Neural cell (in vitro differentiated cells): ENCODE results near the gene KPTN. TPM values are rescaled to one million over a fixed set of nuclear protein-coding genes. Genes with fewer than 3 reads are reported as not detected.

Experiments used
- H2AFZ ChIP-seq: fragments of 200-600, 300-800 bp; sonication (generic), shearing (Covaris generic); 2 replicates; pipeline ENCODE4 v1.6.0; 2014; ENCODE audit warnings: low read depth, mild to moderate bottlenecking, antibody characterized with exemption, low read length, moderate library complexity
- H3F3A ChIP-seq: fragments of 200-600 bp; shearing (Covaris generic); 2 replicates; pipeline ENCODE4 v1.6.1; 2016; ENCODE audit warnings: mild to moderate bottlenecking, moderate library complexity, mixed read lengths, antibody characterized with exemption, low read length; ENCODE audit not compliant: insufficient read depth, poor library complexity, severe bottlenecking
- H3K27ac ChIP-seq: fragments of 200-600, 300-800 bp; sonication (generic), shearing (Covaris generic); 2 replicates; pipeline ENCODE4 v1.5.1; 2014; ENCODE audit warnings: mild to moderate bottlenecking, low read length, moderate library complexity
- H3K27me3 ChIP-seq: fragments of 300-800, 200-600 bp; sonication (generic), shearing (Covaris generic); 2 replicates; pipeline ENCODE4 v1.6.0; 2014; ENCODE audit warnings: mild to moderate bottlenecking, low read depth, low read length, moderate library complexity; ENCODE audit not compliant: insufficient read depth
- H3K36me3 ChIP-seq: fragments of 300-800, 200-600 bp; sonication (generic), shearing (Covaris generic); 2 replicates; pipeline ENCODE4 v1.5.1; 2014; ENCODE audit warnings: mild to moderate bottlenecking, antibody characterized with exemption, low read length, moderate library complexity; ENCODE audit not compliant: insufficient read depth
- H3K4me2 ChIP-seq: fragments of 300-800, 200-600 bp; sonication (generic), shearing (Covaris generic); 2 replicates; pipeline ENCODE4 v1.6.0; 2014; ENCODE audit warnings: mild to moderate bottlenecking, low read length
- H3K4me3 ChIP-seq: fragments of 300-800, 200-600 bp; sonication (generic), shearing (Covaris generic); 2 replicates; pipeline ENCODE4 v1.5.1; 2014; ENCODE audit warnings: mild to moderate bottlenecking, low read length, moderate library complexity
- H3K79me2 ChIP-seq: fragments of 200-600 bp; shearing (Covaris generic); replicated peaks from 2 replicates; pipeline ENCODE4 v1.6.0; 2014; ENCODE audit warnings: mild to moderate bottlenecking, low read length, moderate library complexity; ENCODE audit not compliant: insufficient read depth
- H3K9ac ChIP-seq: fragments of 300-800, 200-600 bp; sonication (generic), shearing (Covaris generic); 2 replicates; pipeline ENCODE4 v1.6.1; 2016; ENCODE audit warnings: mild to moderate bottlenecking, low read length, mixed read lengths
- H3K9me2 ChIP-seq: fragments of 200-600 bp; shearing (Covaris generic); 2 replicates; pipeline ENCODE4 v1.6.1; 2016; ENCODE audit warnings: mild to moderate bottlenecking, low read length, mixed read lengths; ENCODE audit not compliant: insufficient read depth
- H3K9me3 ChIP-seq: fragments of 200-600, 300-800 bp; sonication (generic), shearing (Covaris generic); 2 replicates; pipeline ENCODE4 v1.6.1; 2016; ENCODE audit warnings: mild to moderate bottlenecking, mixed run types, low read length, moderate library complexity, mixed read lengths
- H4K20me1 ChIP-seq: fragments of 200-600 bp; shearing (Covaris generic); 2 replicates; pipeline ENCODE4 v1.6.1; 2016; ENCODE audit warnings: mild to moderate bottlenecking, mixed run types; ENCODE audit not compliant: insufficient read depth
- CTCF ChIP-seq: fragments of 450-650 bp; IDR thresholded peaks from 2 replicates; pipeline ENCODE4 v1.5.1; 2014; ENCODE audit warnings: antibody characterized with exemption, mild to moderate bottlenecking, moderate library complexity; ENCODE audit not compliant: poor library complexity, severe bottlenecking
- EP300 ChIP-seq: fragments of 450-650 bp; conservative IDR thresholded peaks from 2 replicates; pipeline ENCODE4 v1.6.1; 2014; ENCODE audit warnings: antibody characterized with exemption, mild to moderate bottlenecking, moderate library complexity; ENCODE audit not compliant: poor library complexity, severe bottlenecking
- EZH2 ChIP-seq: fragments of 200-600, 300-800 bp; shearing (Covaris generic), sonication (generic); IDR thresholded peaks from 2 replicates; pipeline ENCODE4 v1.6.1; 2014; ENCODE audit warnings: antibody characterized with exemption, low read length, borderline replicate concordance, mild to moderate bottlenecking; ENCODE audit not compliant: insufficient read depth, poor library complexity, severe bottlenecking
- MXI1 ChIP-seq: fragments of 450-650 bp; conservative IDR thresholded peaks from 2 replicates; pipeline ENCODE4 v1.6.1; 2014; ENCODE audit warnings: antibody characterized with exemption, mild to moderate bottlenecking; ENCODE audit not compliant: poor library complexity, severe bottlenecking
- POLR2AphosphoS5 ChIP-seq: IDR thresholded peaks from 2 replicates; pipeline ENCODE4 v1.6.1; 2012
- RAD21 ChIP-seq: fragments of 450-650 bp; conservative IDR thresholded peaks from 2 replicates; pipeline ENCODE4 v1.6.1; 2014; ENCODE audit warnings: antibody characterized with exemption, mild to moderate bottlenecking, moderate library complexity
- REST ChIP-seq: IDR thresholded peaks from 2 replicates; pipeline ENCODE4 v1.6.1; 2012; ENCODE audit warnings: borderline replicate concordance
- SMC3 ChIP-seq: fragments of 450-650 bp; conservative IDR thresholded peaks from 2 replicates; pipeline ENCODE4 v1.6.1; 2014; ENCODE audit warnings: antibody characterized with exemption, mild to moderate bottlenecking, moderate library complexity; ENCODE audit not compliant: poor library complexity
- TAF1 ChIP-seq: IDR thresholded peaks from 2 replicates; pipeline ENCODE4 v1.6.1; 2012; ENCODE audit warnings: low read depth
- polyA plus RNA-seq: library from polyadenylated mRNA; depleted of rRNA; stranded (reverse); fragments of >200 nt; gene quantifications from 2 replicates; pipeline ENCODE4 v1.2.3, GENCODE V29; 2014

KPTN gene
- polyA plus RNA-seq, 1 donor from 2014 or later: 23.8 TPM

GRCh38 chr19:47435196-47435595 is 48.8 kb downstream of the KPTN start:
- Histone ChIP-seq H2AFZ (no peak overlapping the region), H3K9me3 (no peaks in the 10 kb centered on the region), H3K27me3 (peaks cover 10% of the 10 kb centered on the region), H3K4me3 (no peak overlapping the region), H3F3A (no peaks in the 10 kb centered on the region), H3K36me3 (no peaks in the 10 kb centered on the region), H4K20me1 (no peaks in the 10 kb centered on the region), H3K4me2 (no peak overlapping the region), H3K79me2 (no peaks in the 10 kb centered on the region), H3K9me2 (no peaks in the 10 kb centered on the region), H3K9ac (no peak overlapping the region), H3K27ac (no peak overlapping the region)
- TF ChIP-seq REST (no peak), MXI1 (no peak), POLR2AphosphoS5 (no peak), RAD21 (no peak), TAF1 (no peak)

GRCh38 chr19:47434088-47434487 is 49.9 kb downstream of the KPTN start:
- H4K20me1 ChIP-seq: no peaks in the 10 kb centered on the region
- peaks cover 20% of the 10 kb centered on the region for H3K27me3 ChIP-seq
- H3K4me3 ChIP-seq: no peak overlapping the region
- no peaks in the 10 kb centered on the region for H3K9me2 ChIP-seq
- no peaks in the 10 kb centered on the region for H3K36me3 ChIP-seq
- no peak overlapping the region for H3K4me2 ChIP-seq
- no peak overlapping the region for H2AFZ ChIP-seq
- no peaks in the 10 kb centered on the region for H3F3A ChIP-seq
- H3K9me3 ChIP-seq: no peaks in the 10 kb centered on the region
- H3K9ac ChIP-seq: no peak overlapping the region
- no peak overlapping the region for H3K27ac ChIP-seq
- no peaks in the 10 kb centered on the region for H3K79me2 ChIP-seq
- no peak for TF ChIP-seq TAF1
- no peak for TF ChIP-seq EP300
- no peak for TF ChIP-seq RAD21
- TF ChIP-seq REST: no peak
- no peak for TF ChIP-seq CTCF
- TF ChIP-seq MXI1: no peak
- no peak for TF ChIP-seq EZH2
- no peak for TF ChIP-seq SMC3
- no peak for TF ChIP-seq POLR2AphosphoS5
